Heart left ventricle (tissue), 13 donors: ENCODE measurements around the gene OBP2A.

Experiments used
- POLR2A ChIP-seq, 2 donors: fragments of 450-650 bp; IDR thresholded peaks; one replicate each; pipeline ENCODE4 v1.6.1; 2017; ENCODE audit warnings: antibody characterized with exemption in 2 of 2, mild to moderate bottlenecking in 2 of 2, moderate library complexity in 2 of 2
- TF ChIP-seq, protein P1 (sequence below), 12 donors: fragments of 200-600 bp; sonication (generic) in 4 of 12; IDR thresholded peaks; one replicate each; pipeline versions ENCODE4 v1.5.0 to v1.8.0; 2018 to 2022; ENCODE audit warnings: antibody characterized with exemption in 12 of 12, mild to moderate bottlenecking in 5 of 12
- donor health status: ischemic (EF 13 %, LVEDD 7.1; RV severe dilation, severe dysfunction).
- donor health status: DM: no; HTN: yes; CAD: no.
- donor health status: DM: no; HTN: no; CAD: no.
- donor health status: ischemic (EF 25% LVEDD 6.9; RV normal size, moderate dysfunction).
- donor health status: ischemic (EF 25% LVEDD 5.7; RV mildly dilated, moderate dysfunction).
- donor health status: ischemic (EF 35%, LVEDD 5.7; RV mildly dilated, moderate dysfunction).
- donor health status: nonischemic (EF 11% LVEDD 7.7; RV severe dilation, severe dysfunction).
- donor health status: DM: yes; HTN: yes; CAD: no.
- donor health status: PGD.
- donor health status: ischemic (EF 29% LVEDD 5.4; RV normal size, mild dysfunction).
- donor health status: nonischemic (EF 23%, LVEDD 6.1; RV moderate dilation, normal function).

DNA sequence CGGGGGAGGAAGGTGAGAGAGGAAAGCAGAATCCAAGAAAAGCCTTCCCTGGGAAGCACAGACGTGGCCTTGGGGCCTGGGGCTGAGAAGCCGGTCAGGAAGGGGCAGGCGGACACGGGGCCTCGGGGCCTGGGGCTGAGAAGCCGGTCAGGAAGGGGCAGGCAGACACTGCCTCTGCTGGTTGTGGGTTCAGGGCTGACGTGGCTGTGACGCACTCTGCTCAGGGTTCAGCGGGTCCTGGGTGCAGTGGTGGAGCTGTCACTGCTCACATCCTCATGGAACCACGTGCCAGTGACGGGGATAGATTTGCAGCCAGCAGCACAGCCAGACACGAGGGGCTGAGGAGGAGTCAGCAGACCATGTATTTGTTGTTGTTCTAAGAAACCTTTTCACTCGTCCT is 28.4 kb downstream of the OBP2A start:
- TF ChIP-seq POLR2A (IDR thresholded peaks at IDR 0.05), result no peak
- TF ChIP-seq, protein P1, sequence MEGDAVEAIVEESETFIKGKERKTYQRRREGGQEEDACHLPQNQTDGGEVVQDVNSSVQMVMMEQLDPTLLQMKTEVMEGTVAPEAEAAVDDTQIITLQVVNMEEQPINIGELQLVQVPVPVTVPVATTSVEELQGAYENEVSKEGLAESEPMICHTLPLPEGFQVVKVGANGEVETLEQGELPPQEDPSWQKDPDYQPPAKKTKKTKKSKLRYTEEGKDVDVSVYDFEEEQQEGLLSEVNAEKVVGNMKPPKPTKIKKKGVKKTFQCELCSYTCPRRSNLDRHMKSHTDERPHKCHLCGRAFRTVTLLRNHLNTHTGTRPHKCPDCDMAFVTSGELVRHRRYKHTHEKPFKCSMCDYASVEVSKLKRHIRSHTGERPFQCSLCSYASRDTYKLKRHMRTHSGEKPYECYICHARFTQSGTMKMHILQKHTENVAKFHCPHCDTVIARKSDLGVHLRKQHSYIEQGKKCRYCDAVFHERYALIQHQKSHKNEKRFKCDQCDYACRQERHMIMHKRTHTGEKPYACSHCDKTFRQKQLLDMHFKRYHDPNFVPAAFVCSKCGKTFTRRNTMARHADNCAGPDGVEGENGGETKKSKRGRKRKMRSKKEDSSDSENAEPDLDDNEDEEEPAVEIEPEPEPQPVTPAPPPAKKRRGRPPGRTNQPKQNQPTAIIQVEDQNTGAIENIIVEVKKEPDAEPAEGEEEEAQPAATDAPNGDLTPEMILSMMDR (IDR thresholded peaks at IDR 0.05), result no peak
